ENCODE data around the gene LRRC58.
"Not testable (repeated sequence)": the region's sequence is repeated elsewhere in the genome, so short reads cannot be mapped to it uniquely, and the experiment has no call there.

LRRC58 gene

DNA sequence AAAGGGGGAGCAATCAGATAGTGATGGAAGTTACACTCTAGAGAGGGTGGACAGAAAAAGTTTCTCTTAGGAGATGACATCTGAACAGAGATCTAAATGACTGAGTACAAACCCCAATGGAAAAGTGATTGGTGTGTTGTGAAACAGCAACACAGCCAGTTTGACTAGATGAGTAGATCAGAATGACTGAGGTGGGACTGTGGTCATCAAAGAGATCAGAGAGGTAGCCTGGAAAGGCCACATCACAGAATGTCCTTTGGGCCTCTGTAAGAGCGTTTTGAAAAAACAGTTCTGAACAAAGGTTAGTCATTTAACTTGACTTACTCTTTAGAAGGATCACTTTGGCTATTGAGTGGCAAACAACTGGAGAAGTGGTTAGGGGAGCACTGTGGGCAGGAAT is 10.6 kb downstream of the LRRC58 start:
- DNase-seq = no peak

DNA sequence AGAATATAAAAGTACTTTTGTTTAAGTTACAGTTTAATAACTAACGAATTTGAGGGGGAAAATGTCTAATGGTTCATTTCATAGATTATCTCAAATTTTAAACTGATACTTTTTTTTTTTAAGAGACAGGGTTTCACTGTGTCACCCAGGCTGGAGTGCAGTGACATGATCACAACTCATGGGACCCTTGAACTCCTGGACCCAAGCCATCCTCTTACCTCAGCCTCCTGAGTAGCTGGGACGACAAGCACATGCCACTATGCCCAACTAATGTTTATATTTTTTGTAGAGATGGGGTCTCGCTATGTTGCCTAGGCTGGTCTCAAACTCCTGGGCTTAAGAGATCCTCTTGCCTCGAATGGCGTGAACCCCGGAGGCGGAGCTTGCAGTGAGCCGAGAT is 16.5 kb downstream of the LRRC58 start:
- DNase-seq = no peak

GRCh38 chr3:120331076-120331475 is 18.1 kb downstream of the LRRC58 start:
- DNase-seq = no peak

GRCh38 chr3:120326784-120327183 is 22.4 kb downstream of the LRRC58 start:
- no peak for DNase-seq

DNA sequence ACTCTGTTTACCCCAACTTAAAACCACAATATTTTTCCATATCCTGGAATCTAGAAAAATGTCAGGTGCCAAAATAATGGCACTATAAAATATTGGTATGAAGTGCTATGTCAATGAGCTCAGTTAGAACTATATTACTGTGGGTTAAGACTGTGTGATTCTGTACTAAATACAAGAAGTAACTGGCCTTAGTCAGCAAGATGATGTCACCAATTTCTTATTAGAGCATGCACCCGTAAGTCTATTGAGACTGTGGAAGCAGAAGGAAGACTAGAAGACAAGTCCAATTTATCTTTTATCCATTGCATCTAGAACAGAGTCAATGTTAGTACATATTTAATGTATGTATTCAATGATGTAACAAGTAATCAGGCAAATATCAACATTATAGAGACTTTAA is 25.0 kb downstream of the LRRC58 start:
- no peak for DNase-seq

DNA sequence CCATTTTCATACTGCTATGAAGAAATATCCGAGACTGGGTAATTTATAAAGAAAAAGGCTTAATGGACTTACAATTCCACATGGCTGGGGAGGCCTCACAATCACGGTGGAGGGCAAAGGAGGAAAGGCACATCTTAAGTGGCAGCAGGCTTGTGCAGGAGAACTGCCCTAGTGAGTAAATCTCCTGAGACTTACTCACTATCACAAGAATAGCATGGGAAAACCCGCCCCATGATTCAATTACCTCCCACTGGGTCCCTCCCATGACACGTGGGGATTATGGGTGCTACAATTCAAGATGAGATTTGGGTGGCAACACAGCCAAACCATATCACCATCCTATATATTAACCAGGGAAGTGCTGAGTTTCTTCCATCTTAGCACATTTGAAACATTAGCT is 25.4 kb downstream of the LRRC58 start:
- not testable (repeated sequence) for DNase-seq

DNA sequence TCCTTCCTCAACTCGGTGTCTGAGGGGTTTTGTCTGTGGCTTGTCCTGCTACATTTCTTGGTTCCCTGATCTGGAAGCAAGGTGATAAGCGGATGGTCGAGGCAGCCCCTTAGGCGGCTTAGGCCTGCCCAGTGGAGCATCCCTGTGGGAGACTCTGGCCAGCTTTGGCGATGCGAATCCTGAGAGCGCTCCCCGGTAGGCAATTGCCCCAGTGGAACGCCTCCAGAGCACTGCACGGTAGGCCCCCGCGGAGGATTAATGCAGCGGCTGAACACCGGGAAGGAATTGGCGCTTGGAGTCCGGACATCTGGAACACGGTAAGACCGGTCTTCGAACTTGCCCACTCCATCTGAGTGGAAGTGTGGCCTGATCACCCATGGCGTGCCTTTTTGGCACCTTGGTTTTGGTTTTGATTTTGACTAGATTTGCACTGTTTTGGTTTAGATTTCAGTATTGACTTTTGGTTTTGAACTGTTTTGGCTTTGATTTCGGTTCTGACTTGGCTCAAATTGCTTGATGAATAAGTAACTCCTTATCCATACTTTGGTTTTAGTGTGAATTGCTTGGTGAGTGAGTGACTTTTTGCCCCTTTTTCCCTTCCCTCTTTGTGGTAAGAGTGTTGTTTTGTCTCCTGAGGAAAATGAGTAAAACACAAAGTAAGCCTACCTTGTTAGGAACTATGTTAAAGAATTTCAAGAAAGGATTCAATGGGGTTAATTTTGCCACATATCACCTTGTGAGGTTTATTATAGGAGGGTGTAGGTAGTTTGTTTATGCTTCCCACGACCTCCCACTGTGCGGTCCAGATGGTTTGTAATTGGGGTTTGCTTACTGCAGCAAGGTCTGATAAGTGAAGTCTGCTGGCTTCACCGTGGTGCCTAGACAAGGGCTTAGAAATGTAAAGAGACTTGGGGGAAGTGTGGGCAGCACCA is 37.0 kb downstream of the LRRC58 start:
- DNase-seq = no peak

- DNase-seq = no peak
Measured at GRCh38 chr3:120306519-120307455, 42.4 kb downstream of the LRRC58 start.

DNA sequence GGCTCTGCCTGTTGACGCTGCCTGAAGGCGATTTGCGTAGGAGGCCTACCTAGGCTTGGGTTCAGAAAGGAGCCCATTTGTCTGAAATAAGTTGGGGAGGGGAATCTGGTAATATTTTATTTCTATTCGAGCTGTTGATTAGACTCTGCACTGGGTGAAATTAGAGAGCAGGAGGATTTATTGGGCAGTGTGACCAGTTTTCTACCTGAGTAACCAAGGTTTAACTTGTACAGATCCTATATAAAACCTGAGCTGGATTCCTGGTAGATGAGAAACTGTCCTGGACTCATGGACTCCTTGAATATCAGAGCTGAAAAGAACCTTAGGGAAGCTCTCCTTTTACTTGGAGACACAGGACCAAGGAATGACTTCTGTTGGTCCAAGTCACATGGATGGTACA is 44.5 kb downstream of the LRRC58 start:
- DNase-seq = no peak

GRCh38 chr3:120302361-120302760 is 46.8 kb downstream of the LRRC58 start:
- no peak for DNase-seq

DNA sequence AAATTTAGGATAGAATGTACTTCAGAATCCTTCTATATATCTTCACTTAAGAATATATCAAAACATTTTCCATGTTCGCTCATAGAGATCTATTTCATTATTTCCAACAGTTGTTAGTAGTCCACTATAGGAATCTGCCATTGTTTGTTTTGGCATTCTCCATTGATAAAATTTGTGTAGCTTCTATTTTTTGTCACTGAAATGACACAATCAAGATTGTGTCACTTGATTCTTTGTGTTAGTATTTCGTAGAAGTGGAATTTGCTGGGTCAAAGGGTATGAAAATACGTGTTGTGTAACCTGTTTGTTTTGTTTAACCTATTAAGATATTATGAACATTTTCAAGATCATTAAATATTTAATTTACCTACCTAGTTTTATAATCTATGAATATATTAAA is 48.2 kb downstream of the LRRC58 start:
- DNase-seq = no peak

GRCh38 chr3:120299403-120299802 is 49.8 kb downstream of the LRRC58 start:
- DNase-seq = no peak

GRCh38 chr3:120298996-120299395 is 50.2 kb downstream of the LRRC58 start:
- DNase-seq = no peak

- not testable (repeated sequence) for DNase-seq
Measured at GRCh38 chr3:120291552-120291951, 57.6 kb downstream of the LRRC58 start.

DNA sequence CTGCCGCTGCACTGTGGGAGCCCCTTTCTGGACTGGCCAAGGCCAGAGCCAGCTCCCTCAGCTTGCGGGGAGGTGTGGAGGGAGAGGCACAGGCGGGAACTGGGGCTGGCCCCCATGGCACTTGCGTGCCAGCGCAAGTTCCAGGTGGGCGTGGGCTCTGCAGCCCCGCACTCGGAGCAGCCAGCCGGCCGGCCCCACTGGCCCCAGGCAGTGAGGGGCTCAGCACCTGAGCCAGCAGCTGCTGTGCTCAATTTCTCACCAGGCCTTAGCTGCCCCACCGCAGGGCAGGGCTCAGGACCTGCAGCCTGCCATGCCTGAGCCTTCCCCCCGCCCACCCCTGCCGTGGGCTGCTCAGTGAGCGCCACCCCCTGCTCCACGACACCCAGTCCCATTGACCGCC is 59.5 kb downstream of the LRRC58 start:
- no peak for DNase-seq

GRCh38 chr3:120286465-120286864 is 62.7 kb downstream of the LRRC58 start:
- no peak for DNase-seq

GRCh38 chr3:120285508-120285841 is 63.7 kb downstream of the LRRC58 start:
- no peak for DNase-seq

GRCh38 chr3:120284747-120285507 is 64.2 kb downstream of the LRRC58 start, which contains the start of gene GPR156:
Gene GPR156, minus strand, starts transcription at chr3:120285222. Its CDS starts 41,124 bp downstream, at chr3:120244098.
- no peak for DNase-seq

DNA sequence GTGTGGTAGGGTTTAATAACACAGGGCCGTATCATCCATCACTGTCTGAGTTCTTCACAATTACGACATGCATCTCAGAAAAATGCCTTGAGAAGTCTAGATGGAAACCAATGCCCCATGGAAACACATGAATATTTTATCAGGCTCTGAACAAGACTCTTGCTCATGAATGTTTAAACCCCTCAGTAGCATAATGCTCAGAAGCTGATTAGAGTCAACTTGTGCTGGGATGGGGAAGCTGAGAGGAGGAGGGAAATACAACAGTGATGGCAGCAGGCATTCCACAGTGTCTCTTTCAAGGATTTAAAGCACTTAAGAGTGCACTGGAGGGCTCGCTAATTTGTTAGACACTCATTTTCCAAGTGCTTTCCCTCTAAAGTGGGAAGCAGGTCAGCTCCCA is 67.9 kb downstream of the LRRC58 start:
- DNase-seq = no peak

GRCh38 chr3:120280566-120280965 is 68.6 kb downstream of the LRRC58 start:
- DNase-seq = no peak

DNA sequence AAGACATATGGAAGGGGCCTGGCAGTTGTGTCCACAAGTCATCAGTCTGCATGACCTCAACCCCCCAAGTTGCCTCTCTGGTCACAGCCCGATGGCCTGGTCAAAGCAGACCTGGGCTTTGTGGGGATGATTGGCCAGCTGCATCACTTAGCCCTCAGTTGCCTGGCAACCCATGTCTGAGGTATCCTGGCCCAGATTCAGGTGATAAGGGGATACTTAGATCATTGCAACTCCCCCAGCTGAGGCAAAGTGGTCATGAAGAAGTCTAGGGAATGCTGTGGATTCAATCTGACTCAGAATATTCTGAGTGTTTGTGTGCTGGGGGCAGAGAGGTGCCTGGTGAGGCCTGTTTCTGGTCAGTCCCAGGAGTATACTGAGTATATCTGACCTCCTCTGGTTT is 69.1 kb downstream of the LRRC58 start:
- DNase-seq = no peak

GRCh38 chr3:120276767-120277166 is 72.4 kb downstream of the LRRC58 start:
- DNase-seq = no peak

DNA sequence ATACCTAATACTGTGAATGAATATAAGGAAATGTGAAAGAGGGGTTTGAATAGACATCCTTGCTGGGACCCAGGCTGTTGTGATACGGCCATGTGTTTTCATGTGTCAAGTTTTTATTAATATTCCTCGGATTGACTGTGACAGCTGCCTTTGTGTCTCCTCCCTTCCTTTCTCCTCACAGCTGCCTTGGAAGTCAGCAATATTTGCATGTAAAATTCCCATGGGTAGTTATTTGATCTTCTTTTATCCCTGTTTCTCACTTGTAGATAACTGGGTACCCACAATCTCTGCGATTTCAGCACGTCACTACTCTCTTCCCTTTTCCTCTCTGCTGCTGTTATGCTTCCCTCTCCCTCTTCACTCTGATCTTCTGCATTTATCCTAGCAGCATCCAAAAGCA is 73.5 kb downstream of the LRRC58 start:
- DNase-seq = no peak
